HG03460 (cell line): ENCODE results near the gene IGFBP6.

Source experiments
- ATAC-seq: cut with Tn5 transposase; IDR thresholded peaks from one replicate; pipeline ENCODE4 v1.9.1; 2021; ENCODE audit not compliant: unreplicated experiment

IGFBP6 gene

DNA sequence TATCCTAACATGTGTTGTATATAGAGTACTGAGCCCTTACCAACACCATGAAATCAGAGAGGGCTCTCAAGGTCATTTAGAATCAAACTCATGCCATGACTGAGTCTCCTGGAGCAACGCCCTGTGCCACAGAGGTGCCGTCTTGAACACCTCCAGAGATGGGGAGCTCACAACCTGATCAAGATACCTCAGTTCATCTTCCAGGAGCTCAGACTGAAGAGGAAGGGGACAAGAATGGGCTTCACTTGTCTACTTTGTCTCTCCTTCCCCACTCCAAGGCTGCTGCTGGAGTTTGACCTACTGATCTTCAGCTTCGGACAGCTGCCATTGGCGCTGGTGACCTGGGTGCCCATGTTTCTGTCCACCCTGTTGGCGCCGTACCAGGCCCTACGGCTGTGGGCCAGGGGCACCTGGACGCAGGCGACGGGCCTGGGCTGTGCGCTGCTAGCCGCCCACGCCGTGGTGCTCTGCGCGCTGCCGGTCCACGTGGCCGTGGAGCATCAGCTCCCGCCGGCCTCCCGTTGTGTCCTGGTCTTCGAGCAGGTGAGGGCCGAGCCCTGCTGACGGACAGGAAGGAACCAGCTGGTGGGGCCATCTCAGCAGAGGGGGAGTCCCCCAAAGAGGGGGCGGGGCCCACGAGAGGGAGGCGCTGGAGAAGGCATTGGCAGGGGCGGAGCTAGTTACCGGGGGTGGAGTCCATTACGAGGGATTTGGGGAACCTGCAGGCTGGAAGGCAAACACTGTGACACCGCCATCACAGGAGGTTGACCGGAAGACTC, 17.8 kb downstream of the IGFBP6 start:
- no peak for ATAC-seq

DNA sequence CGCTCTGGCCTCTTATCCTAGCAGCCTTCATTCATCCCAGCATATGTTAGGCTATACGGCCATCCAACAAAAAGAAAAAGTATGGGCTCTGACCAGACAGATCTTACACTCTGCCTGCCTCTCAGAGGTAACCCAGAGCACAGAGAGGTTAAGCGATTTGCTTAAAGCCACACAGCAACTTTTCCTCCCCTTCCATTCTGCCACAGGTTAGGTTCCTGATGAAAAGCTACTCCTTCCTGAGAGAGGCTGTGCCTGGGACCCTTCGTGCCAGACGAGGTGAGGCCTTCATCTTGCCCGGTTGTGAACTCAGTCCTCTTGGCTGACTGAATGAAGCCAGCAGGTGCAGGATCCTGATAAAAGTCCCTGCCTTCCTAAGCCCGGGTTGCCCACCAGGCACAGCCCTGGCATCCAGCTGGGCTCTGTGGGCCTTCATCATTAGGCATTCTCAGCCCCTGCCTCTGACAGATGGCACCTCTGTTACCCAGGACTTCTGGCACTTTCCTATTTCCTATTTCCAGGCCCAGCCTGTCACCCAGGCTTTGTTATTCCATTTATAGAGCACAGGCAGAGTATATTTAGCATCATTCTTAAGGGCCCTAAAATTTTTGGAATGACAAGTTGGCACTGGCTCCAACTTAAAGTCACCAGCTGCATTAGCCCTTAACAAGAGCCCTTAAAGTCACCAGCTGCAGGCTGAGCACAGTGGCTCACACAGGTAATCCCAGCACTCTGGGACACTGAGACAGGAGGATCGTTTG, 18.6 kb downstream of the IGFBP6 start:
- no peak for ATAC-seq

- ATAC-seq, result no peak
These were observed 21.4 kb downstream of the IGFBP6 start for GRCh38 chr12:53118751-53119300.

- no peak for ATAC-seq
These were observed 23.4 kb downstream of the IGFBP6 start for GRCh38 chr12:53120685-53121525.

DNA sequence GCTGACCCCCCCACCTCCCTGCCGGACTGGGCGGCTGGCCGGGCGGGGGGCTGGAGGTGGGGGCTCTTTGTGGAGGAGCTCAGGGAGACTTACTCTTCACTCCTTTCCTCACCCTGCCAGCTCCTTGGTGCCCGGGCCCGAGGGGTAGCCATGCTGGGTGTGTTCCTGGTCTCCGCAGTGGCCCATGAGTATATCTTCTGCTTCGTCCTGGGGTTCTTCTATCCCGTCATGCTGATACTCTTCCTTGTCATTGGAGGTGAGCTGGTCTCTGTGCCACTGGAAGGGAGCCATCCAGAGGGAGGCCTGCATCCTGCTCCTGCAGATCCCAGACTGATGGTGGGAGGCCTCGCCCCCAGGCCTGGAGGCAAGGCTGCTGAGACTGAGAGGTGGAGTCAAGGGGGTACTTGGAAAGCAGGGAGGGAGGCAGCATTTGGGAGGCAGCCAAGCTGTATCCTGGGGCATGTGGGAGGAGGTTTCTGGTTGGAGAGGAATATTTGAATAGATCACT, 25.5 kb downstream of the IGFBP6 start:
- no peak for ATAC-seq

GRCh38 chr12:53123578-53124351, 26.3 kb downstream of the IGFBP6 start:
- no peak for ATAC-seq

DNA sequence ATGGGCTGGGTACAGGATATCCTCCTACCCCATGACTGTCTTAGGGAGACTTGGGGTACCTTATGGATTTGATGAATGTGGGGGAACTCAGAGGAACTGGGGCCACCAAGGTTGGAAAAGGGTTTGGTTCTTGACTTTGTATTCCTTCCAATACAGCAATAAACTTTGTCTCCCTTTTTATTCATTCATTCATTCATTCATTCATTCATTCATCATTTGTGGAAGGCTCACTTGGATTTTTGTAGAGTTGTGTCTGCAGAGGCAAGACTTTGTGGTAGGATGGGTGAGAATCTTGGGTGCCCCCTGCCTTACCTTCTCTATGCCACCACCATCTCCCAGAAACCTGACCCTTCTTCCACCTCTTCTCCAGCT, 26.9 kb downstream of the IGFBP6 start:
- ATAC-seq, result no peak

- ATAC-seq, result no peak
These were observed 29.7 kb downstream of the IGFBP6 start for GRCh38 chr12:53127169-53127568.

- no peak for ATAC-seq
These were observed 31.5 kb downstream of the IGFBP6 start for GRCh38 chr12:53128780-53129569.

- ATAC-seq, result no peak
These were observed 34.4 kb downstream of the IGFBP6 start for GRCh38 chr12:53131844-53132243.

- no peak for ATAC-seq
These were observed 36.3 kb downstream of the IGFBP6 start for GRCh38 chr12:53133722-53134121.

- no peak for ATAC-seq
These were observed 45.9 kb downstream of the IGFBP6 start for GRCh38 chr12:53143355-53143754.

DNA sequence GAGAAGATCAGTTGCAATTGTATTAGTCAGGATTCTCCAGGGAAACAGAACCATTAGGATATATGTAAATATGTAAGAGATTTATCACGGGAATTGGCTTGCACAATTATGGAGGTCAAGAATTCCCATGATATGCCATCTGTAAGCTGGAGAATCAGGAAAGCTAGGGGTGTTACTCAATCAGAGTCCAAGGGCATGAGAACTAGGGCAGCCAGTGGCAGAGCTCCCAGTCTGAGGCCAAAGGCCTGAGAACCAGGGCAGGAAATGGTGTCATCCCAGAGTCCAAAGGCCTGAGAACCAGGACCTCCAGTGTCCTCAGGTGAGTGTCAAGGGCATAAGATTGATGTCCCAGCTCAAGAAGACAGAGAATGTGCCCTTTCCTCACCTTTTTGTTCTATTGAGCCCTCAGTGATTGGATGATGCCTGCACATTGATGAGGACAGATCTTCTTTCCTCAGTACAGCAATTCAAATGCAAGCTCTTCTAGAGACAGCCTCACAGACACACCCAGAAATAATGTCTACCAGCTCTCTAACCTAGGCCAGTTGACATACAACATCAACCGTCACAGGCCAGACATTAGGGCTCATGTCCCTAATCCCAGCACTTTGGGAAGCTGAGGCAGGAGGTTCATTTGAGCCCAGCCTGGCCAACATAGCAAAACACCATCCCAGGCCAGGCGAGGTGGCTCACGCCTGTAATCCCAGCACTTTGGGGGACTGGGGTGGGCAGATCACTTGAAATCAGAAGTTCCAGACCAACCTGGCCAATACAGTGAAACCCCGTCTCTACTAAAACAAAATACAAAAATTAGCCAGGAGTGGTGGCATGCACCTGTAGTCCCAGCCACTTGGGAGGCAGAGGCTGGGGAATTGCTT, 48.2 kb downstream of the IGFBP6 start:
- no peak for ATAC-seq

- ATAC-seq, result no peak
These were observed 49.7 kb downstream of the IGFBP6 start for GRCh38 chr12:53147181-53147580.

DNA sequence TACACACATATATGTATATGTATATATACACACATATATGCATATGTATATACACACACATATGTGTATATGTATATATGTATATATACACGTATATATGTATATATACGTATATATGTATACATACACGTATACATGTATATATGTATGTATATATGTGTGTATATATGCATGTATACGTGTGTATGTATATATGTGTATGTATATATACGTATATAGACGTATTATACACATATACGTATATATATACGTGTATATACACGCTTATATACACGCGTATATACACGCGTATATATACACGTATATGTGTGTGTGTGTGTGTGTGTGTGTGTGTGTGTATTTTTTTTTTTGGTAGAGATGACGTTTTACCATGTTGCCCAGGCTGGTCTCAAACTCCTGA, 50.2 kb downstream of the IGFBP6 start:
- ATAC-seq, result no peak

GRCh38 chr12:53151039-53151438, 53.6 kb downstream of the IGFBP6 start:
- no peak for ATAC-seq
